Measurements from ENCODE around the gene ITPKB.

The ITPKB gene

GRCh38 chr1:226714148-226714547, 24.9 kb downstream of the ITPKB start:
- Histone ChIP-seq H3K79me2 (ENCODE audit: low read length) (peaks cover 87% of the 10 kb centered on the region), H3K27ac (ENCODE audit: low read length) (no peak overlapping the region; the same call in 1 of the 2 replicates), H3K9me2 (replicated peaks; ENCODE audit: insufficient read depth, low read length) (no peaks in the 10 kb centered on the region), H2AFZ (ENCODE audit: low read length) (no peak overlapping the region), H3K9ac (ENCODE audit: low read length) (no peak overlapping the region), H3K9me3 (replicated peaks; ENCODE audit: insufficient read depth, low read length) (no peaks in the 10 kb centered on the region), H3K4me3 (ENCODE audit: low read length) (no peak overlapping the region), H3K27me3 (replicated peaks; ENCODE audit: insufficient read depth, low read length) (no peaks in the 10 kb centered on the region), H3F3A (ENCODE audit: insufficient read depth, low read length) (peaks cover 34% of the 10 kb centered on the region), H3K36me3 (replicated peaks; ENCODE audit: insufficient read depth, low read length) (0 out of 2 replicates have a peak, but pooled peaks cover 3% of the 10 kb centered on the region), H4K20me1 (ENCODE audit: insufficient read depth, low read length) (no peaks in the 10 kb centered on the region), H3K4me1 (ENCODE audit: low read length) (peaks cover 40% of the 10 kb centered on the region), H3K4me2 (ENCODE audit: low read depth, low read length) (no peak overlapping the region)
- no peak for TF ChIP-seq EZH2 (optimal IDR thresholded peaks at IDR 0.05; ENCODE audit: low read depth, low read length)
- no peak for TF ChIP-seq CTCF (IDR thresholded peaks at IDR 0.05; ENCODE audit: low read length)
- no peak for TF ChIP-seq EZH2phosphoT487 (IDR thresholded peaks at IDR 0.05; ENCODE audit: low read length)
- DNase-seq = no peak

- TF ChIP-seq CTCF (IDR thresholded peaks at IDR 0.05; ENCODE audit: low read length) (no peak), EZH2phosphoT487 (IDR thresholded peaks at IDR 0.05; ENCODE audit: low read length) (no peak), EZH2 (optimal IDR thresholded peaks at IDR 0.05; ENCODE audit: low read depth, low read length) (no peak)
- Histone ChIP-seq H3K27ac (ENCODE audit: low read length) (peak overlapping the region; percentile 89), H3K9ac (ENCODE audit: low read length) (peak overlapping the region; percentile 63), H3K79me2 (ENCODE audit: low read length) (peaks cover 89% of the 10 kb centered on the region), H3K4me3 (ENCODE audit: low read length) (peak overlapping the region; percentile 49), H3K27me3 (replicated peaks; ENCODE audit: insufficient read depth, low read length) (no peaks in the 10 kb centered on the region), H3K4me2 (ENCODE audit: low read depth, low read length) (peak overlapping the region; percentile 93), H4K20me1 (ENCODE audit: insufficient read depth, low read length) (no peaks in the 10 kb centered on the region), H3K9me2 (replicated peaks; ENCODE audit: insufficient read depth, low read length) (no peaks in the 10 kb centered on the region), H3K9me3 (replicated peaks; ENCODE audit: insufficient read depth, low read length) (no peaks in the 10 kb centered on the region), H2AFZ (ENCODE audit: low read length) (peak overlapping the region; percentile 21; the same call in 1 of the 2 replicates), H3F3A (ENCODE audit: insufficient read depth, low read length) (peaks cover 34% of the 10 kb centered on the region), H3K36me3 (replicated peaks; ENCODE audit: insufficient read depth, low read length) (0 out of 2 replicates have a peak, but pooled peaks cover 3% of the 10 kb centered on the region), H3K4me1 (ENCODE audit: low read length) (peaks cover 40% of the 10 kb centered on the region)
- DNase-seq = peak; percentile 76
Measured at GRCh38 chr1:226712742-226713419, 26.2 kb downstream of the ITPKB start.

- H3K9me3 ChIP-seq (replicated peaks; ENCODE audit: insufficient read depth, low read length) = no peaks in the 10 kb centered on the region
- peaks cover 34% of the 10 kb centered on the region for H3F3A ChIP-seq (ENCODE audit: insufficient read depth, low read length)
- 0 out of 2 replicates have a peak, but pooled peaks cover 3% of the 10 kb centered on the region for H3K36me3 ChIP-seq (replicated peaks; ENCODE audit: insufficient read depth, low read length)
- H3K79me2 ChIP-seq (ENCODE audit: low read length) = peaks cover 88% of the 10 kb centered on the region
- peak overlapping the region; percentile 49 for H3K4me3 ChIP-seq (ENCODE audit: low read length)
- H4K20me1 ChIP-seq (ENCODE audit: insufficient read depth, low read length) = no peaks in the 10 kb centered on the region
- no peak for TF ChIP-seq CTCF (IDR thresholded peaks at IDR 0.05; ENCODE audit: low read length)
- TF ChIP-seq EZH2phosphoT487 (IDR thresholded peaks at IDR 0.05; ENCODE audit: low read length) = no peak
- no peak for TF ChIP-seq EZH2 (optimal IDR thresholded peaks at IDR 0.05; ENCODE audit: low read depth, low read length)
- H3K9ac ChIP-seq (ENCODE audit: low read length) = peak overlapping the region; percentile 63
- peak overlapping the region; percentile 89 for H3K27ac ChIP-seq (ENCODE audit: low read length)
- peaks cover 40% of the 10 kb centered on the region for H3K4me1 ChIP-seq (ENCODE audit: low read length)
- H3K4me2 ChIP-seq (ENCODE audit: low read depth, low read length) = peak overlapping the region; percentile 93
- H3K9me2 ChIP-seq (replicated peaks; ENCODE audit: insufficient read depth, low read length) = no peaks in the 10 kb centered on the region
- peak overlapping the region; percentile 21 for H2AFZ ChIP-seq (ENCODE audit: low read length)
- peak; percentile 94 for DNase-seq
- H3K27me3 ChIP-seq (replicated peaks; ENCODE audit: insufficient read depth, low read length) = no peaks in the 10 kb centered on the region
Measured at GRCh38 chr1:226711976-226712741, 26.9 kb downstream of the ITPKB start.

Data from MM.1S (cell line).